Activated T-cell treated with anti-CD3 and anti-CD28 coated beads, Interleukin-2, amount 50 U/mL, for 1 hour (primary cell): Measurements from ENCODE around the gene NKIRAS1.
"Not testable (repeated sequence)": the region's sequence is repeated elsewhere in the genome, so short reads cannot be mapped to it uniquely, and the experiment has no call there.

Experiments used
- DNase-seq: peaks from one replicate; pipeline ENCODE4 v3.0.0-alpha.2; 2020

Gene NKIRAS1

DNA sequence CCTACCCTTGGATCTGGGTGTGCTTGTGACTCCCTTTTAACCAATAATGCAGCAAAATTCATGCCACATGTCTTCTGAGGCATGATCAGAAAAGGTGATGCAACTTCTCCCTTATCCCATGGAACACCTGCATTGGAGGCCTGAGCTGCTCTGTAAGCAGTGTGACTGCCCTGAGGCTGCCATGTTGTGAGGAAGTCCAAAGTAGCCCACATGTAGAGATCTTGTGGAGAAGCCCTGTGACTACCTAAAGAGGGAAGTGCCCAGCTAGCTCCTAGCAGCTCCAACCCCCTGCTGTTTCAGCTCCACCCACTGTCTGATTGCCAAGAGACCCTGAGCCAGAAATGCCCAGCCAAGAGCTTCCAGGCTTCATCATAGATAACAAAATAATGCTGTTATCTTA is 21.9 kb upstream of the NKIRAS1 start:
- DNase-seq = no peak

GRCh38 chr3:23937296-23937695 is 20.5 kb upstream of the NKIRAS1 start:
- no peak for DNase-seq

DNA sequence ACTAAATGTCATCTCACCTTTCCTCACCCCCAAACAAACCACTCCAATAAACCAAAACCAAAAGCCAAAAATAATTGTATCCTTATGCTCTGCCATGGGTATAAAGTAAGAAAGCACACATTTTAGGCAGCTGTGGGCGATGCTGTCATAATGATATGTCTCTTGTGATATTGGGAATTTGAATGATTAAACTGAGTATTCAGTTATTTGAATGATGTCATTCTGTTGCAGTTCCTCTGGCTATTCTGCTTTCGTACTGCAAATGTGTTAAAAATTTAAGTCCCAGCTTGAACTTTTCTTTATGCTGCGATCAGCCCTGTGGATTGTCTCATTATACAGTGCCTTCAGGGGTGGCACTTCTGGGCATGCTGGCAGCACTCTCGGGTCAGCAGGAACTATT is 17.5 kb upstream of the NKIRAS1 start:
- DNase-seq = no peak

- DNase-seq = no peak
Observed at GRCh38 chr3:23932571-23932970, 15.8 kb upstream of the NKIRAS1 start.

DNA sequence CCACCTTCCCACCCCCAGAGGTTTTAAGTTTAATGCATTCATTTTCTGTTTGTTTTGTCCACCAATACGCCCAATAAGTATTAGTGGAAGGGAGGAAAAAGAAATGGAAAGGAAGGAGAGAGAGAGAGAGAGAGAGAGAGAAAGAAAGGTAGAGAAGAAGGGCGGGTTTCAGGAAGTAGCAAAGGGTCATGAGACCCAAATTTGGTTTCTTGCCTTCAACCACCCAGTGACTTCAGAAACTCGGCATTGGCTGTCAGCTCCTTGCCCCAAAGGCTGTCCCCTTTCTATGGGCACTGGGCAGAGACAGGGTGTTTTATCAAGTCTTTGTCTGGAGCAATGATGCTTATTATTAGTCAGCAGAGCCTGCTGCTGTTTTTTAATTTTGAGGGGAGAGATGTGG is 14.8 kb upstream of the NKIRAS1 start:
- no peak for DNase-seq

DNA sequence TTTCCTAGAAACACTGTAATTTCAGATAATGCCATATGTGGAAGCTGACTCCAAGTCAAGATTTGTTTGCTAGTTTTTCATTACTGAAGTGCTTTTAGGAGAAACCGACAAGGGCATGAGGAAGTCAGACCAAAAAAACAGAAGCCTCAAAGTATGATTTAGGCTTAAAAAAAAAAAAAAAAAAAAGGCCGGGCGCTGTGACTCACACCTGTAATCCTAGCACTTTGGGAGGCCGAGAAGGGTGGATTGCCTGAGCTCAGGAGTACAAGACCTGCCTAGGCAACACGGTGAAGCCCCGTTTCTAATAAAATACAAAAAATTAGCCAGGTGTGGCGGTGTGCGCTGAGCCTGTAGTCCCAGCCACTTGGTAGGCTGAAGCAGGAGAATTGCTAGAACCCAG is 11.7 kb upstream of the NKIRAS1 start:
- no peak for DNase-seq

DNA sequence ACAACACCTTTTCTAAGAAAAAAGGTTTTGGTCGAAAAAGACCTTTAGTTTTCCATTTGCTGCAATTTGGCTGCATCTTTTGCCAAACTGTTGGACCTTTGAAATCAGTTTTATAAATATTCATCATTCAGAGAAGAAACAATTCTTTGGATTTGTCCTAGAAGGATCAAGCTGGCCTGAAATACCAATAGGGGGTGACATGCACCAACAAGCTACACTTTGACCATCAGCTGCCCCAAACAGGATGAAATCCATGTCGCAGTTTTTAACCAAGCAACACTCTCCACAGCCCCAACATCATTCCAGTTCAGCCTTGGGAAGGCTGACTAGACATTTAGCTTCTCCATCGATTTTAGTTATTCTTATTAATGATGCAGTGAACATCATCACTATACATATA is 9.9 kb upstream of the NKIRAS1 start:
- no peak for DNase-seq

DNA sequence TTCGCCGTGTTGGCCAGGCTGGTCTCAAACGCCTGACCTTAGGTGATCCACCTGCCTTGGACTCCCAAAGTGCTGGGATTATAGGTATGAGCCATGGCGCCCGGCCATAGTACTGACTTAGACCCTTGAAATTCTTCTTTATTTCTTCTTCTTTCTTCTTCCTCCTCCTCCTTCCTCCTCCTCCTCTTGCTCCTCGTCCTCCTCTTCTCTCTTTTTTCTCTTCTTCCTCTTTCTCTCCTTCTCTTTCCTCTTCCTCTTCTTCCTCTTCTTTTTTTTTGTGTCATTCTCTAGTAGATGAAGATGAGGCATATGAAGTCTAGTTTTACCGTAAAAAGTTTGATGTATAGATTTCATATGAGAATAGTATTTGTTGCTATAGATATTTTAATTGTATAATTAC is 9.5 kb upstream of the NKIRAS1 start:
- DNase-seq = no peak

DNA sequence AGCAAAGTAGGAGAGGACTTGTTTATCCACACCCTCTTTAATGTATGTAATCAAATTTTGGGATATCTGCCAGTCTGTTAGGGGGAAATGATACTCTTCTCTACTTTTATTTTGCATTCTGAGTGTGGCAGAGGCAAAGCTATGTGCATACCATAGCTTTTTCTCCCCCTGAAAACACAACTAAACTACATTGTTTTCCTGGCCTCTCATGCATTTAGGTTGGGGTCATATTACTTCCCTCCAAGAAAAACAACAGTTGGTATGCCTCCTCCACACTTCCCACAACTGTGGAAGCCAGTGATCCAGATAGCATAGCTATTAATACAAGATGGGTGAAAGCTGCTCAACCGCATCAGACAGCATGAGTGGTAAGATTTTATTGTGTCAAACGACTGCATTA is 7.0 kb upstream of the NKIRAS1 start:
- no peak for DNase-seq

DNA sequence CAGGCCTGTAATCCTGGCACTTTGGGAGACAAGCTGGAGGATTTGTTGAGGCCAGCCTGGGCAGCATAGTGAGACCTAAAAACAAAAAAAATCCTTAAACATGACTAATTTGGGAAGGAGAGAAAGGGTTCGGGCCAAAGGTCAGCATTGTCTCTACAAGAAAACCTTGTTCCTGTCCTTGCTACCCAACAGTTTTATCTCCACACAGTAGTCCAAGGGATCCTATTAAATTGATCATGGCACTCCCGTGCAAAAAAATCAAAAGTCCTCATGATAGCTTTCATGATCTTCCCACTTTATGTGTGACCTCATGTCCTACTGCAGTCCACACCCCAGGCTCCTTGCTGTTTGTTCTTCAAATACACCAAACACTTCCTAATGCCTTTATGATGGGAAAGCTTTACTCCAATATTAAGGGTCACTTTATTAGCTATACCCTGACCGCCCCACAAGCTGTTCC is 4.3 kb upstream of the NKIRAS1 start:
- no peak for DNase-seq

DNA sequence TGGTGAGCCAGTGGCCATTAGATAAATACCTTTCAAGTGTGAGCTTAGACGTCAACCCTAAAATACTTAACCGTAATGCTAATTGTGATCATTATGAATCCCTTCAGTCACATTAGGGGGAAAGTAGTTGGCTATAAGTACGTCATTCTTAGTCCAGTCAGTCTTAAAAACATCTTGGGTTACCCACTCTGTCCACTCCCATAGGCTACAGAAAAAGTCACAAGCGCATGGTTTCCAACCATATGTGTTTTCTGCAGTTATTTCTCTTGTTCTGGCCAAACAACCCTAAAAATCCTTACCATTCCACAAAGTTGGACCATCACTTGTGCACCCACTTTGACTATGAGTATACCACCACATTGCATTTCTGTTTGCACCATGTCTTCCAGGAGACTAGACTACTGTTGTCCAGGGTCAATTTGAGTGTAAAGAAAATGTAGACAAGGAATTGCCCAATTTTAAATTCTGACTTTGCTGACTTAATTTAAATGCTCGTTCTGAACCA is 3.4 kb upstream of the NKIRAS1 start:
- no peak for DNase-seq

DNA sequence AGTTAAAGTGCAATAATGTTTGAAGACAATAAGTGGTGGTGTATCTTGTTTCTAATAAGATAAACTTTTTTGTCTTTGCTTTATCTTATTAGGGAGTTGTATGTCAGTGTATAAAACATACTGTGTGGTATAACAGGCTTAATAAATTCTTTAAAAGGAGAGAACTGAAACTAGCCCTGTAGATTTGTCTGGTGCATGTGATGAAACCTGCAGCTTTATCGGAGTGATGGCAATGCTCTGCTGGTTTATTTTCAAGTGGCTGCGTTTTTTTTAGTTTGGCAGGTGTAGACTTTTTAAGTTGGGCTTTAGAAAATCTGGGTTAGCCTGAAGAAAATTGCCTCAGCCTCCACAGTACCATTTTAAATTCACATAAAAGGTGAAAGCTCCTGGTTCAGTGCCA is 2.8 kb upstream of the NKIRAS1 start:
- DNase-seq = no peak

- DNase-seq = not testable (repeated sequence)
Observed at GRCh38 chr3:23918331-23918730, 1.5 kb upstream of the NKIRAS1 start.

GRCh38 chr3:23917679-23918303 is 1.0 kb upstream of the NKIRAS1 start:
- DNase-seq = not testable (repeated sequence)

DNA sequence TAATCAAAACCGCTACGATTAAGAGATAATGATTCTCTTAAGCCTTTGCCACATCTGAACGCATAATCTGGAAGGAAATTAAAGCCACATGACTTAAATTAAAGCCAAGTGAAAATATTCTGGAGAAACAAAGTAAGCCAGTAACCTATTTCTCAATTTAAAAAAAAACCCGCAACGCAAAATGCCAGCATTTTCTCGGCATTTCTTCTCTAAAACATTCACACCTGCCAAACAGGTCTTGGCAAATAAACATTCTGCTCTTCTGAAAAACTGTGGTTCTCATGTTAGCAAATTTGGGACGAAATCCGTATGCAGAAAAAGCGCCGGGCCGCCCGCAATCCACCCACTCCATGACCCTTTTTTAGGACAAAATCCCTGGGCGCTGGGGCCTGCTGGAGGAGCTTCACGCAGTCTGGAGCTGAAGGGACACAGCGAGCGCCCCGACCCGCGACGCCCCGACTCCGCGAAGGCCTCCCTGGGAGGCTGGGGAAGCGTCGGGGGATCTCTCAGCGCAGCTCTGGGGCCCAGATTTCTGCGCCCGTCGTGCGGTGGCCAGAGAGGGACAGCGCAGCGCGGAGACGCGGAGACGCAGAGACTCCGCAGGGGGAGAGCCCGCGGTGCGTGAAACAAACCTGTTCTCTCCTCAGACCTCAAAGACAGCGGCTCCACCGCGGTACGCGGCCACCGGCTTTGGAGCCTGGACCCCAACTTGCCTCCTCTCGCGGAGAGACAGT is 471 bp downstream of the NKIRAS1 start:
- DNase-seq = no peak

DNA sequence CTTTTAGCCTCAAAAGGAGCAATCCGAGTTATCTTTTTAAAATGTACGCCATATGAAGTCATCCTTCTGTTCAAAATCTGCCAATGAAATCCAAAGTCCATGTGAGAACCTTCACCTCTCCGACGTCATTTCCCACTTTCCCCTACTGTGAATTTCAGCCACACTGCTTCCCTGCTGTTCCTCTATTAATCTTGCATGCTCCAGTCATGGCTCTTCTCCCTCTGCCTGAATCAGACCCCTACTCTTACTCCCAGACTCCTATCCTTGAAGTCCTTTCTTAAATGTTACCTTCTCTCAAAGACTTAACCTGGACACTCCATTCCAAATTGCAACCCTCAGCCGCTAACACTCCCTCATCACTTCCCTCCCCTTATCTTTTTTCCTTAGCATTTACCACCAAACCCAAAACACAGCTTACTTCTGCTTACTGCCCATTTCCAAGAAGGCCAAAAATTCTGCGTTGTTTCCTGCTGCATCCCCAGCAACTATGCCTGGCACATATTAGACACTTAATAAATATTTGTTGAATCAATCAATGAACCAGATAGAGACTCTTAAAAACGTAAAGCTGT is 1.2 kb downstream of the NKIRAS1 start:
- DNase-seq = no peak

GRCh38 chr3:23913873-23914743 is 2.7 kb downstream of the NKIRAS1 start:
- DNase-seq = no peak

DNA sequence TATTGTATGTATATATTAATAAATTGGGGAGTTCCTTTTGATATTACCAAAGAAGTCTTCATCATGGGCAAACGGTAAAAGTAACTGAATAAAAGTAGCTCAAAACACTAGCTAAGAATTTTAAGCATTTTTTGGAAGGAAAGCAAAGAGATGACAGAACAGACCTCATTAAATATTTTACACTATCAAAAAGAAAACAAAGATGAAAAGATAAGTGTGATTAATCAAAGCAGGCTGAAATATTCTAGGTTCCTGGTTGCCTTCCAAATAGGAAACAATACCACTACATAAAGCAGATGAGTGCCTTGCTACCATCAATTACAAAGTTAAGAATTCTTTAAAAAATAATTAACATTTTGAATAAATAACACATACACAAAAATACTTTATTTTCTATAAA is 3.6 kb downstream of the NKIRAS1 start:
- no peak for DNase-seq

GRCh38 chr3:23912335-23912734 is 4.5 kb downstream of the NKIRAS1 start:
- DNase-seq = not testable (repeated sequence)

DNA sequence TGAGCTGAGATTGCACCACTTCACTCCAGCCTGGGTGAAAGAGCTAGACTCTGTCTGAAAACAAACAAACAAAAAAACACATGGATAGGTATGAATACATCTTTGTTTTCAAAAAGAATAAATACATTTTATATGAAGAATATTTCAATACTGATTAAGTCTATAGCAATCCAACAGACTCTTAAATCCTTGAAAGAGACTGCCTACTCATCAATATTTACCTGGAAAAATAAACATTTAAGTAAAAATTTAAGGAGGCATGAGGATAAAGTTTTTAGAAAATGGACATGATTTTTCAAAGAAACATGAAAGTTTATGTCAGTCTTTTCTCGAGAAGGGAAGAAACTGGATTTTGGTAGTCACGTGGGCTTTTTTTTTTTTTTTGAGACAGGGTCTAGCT is 5.4 kb downstream of the NKIRAS1 start:
- DNase-seq = no peak

DNA sequence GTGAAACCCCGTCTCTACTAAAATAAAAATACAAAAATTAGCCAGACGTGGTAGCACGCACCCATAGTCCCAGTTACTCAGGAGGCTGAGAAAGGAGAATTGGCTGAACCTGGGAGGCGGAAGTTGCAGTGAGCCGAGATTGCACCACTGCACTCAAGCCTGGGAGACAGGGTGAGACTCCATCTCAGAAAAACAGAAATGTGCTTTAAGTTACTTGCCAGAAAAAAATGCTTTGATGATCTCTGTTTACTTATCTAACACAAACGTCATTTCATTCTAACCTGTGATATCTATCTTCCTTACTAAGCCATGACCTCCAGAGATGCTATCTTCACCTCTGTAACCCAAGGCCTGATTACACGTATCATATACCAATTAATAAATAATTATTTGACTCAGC is 7.4 kb downstream of the NKIRAS1 start:
- no peak for DNase-seq

DNA sequence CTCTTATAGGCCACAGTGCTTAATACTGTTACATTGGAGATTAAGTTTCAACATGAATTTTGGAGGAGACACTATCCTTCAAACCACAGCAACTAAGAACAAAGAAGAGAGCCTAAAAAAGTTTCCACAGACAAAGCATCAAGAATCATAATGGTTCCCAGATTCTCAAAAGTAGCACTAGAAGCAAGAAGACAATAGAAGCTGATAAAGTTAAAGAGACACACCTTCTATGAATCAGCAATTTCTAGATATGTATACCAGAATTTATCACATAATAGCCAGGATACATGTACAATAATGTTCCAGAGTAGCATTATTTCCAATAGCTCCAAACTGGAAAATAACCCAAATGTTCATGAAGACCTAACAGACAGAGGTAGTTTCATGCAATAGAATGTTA is 12.2 kb downstream of the NKIRAS1 start:
- no peak for DNase-seq

DNA sequence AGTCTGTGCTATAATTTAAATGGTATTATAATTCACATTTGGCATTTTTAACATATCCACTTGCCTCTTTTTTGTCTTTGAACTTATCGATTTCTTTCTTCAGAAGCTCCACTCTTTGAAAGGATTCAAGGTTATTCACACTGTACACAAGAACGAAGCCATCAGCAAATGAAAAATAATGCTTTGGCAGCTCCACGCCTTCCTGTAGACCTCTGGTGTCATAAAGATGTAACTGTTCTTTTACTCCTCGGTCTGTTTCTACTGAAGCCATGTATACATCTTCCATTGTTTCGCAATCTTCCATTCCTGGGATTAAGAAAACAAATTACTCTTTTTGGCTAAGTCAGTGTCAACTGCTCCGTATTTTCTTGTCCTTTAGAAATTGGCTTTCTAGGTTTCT is 16.0 kb downstream of the NKIRAS1 start:
- DNase-seq = no peak
